GM10847 (cell line): ENCODE results near the gene PTPRN2.

ENCODE experiments used
- POLR2A ChIP-seq: IDR thresholded peaks from 2 replicates; pipeline ENCODE4 v1.6.1; 2011; ENCODE audit not compliant: insufficient read length; ENCODE audit errors: extremely low read depth

The PTPRN2 gene

GRCh38 chr7:158587162-158588084 lies at the start of gene PTPRN2:
PTPRN2 (minus strand) TSS chr7:158587823.
- no peak for TF ChIP-seq POLR2A

- no peak for TF ChIP-seq POLR2A
Measured at GRCh38 chr7:158633055-158633956, 45.7 kb upstream of the PTPRN2 start.

GRCh38 chr7:158631574-158632195 lies 44.1 kb upstream of the PTPRN2 start:
- no peak for TF ChIP-seq POLR2A

- no peak for TF ChIP-seq POLR2A
Measured at GRCh38 chr7:158623241-158623640, 35.6 kb upstream of the PTPRN2 start.

GRCh38 chr7:158620839-158621441 lies 33.3 kb upstream of the PTPRN2 start:
- TF ChIP-seq POLR2A, result no peak

- TF ChIP-seq POLR2A, result no peak
Measured at GRCh38 chr7:158620418-158620817, 32.8 kb upstream of the PTPRN2 start.

- TF ChIP-seq POLR2A, result no peak
Measured at GRCh38 chr7:158618745-158619140, 31.1 kb upstream of the PTPRN2 start.

- no peak for TF ChIP-seq POLR2A
Measured at GRCh38 chr7:158617737-158618128, 30.1 kb upstream of the PTPRN2 start.

- TF ChIP-seq POLR2A, result no peak
Measured at GRCh38 chr7:158616050-158616449, 28.4 kb upstream of the PTPRN2 start.

GRCh38 chr7:158614700-158615099 lies 27.1 kb upstream of the PTPRN2 start:
- no peak for TF ChIP-seq POLR2A

GRCh38 chr7:158613481-158613880 lies 25.9 kb upstream of the PTPRN2 start:
- no peak for TF ChIP-seq POLR2A

- no peak for TF ChIP-seq POLR2A
Measured at GRCh38 chr7:158612546-158612945, 24.9 kb upstream of the PTPRN2 start.

GRCh38 chr7:158611541-158611940 lies 23.9 kb upstream of the PTPRN2 start:
- TF ChIP-seq POLR2A, result no peak

GRCh38 chr7:158609313-158609974 lies 21.8 kb upstream of the PTPRN2 start:
- no peak for TF ChIP-seq POLR2A
